ENCODE measurements around the gene RNF157.

Gene RNF157

GRCh38 chr17:76121932-76122430 is 118.3 kb downstream of the RNF157 start:
- DNase-seq: no peak

GRCh38 chr17:76120658-76121008 is 119.7 kb downstream of the RNF157 start:
- DNase-seq: no peak

GRCh38 chr17:76119409-76120371 is 120.6 kb downstream of the RNF157 start:
- DNase-seq: no peak

- DNase-seq: no peak
Observed at GRCh38 chr17:76115138-76115754, 125.0 kb downstream of the RNF157 start.

- no peak for DNase-seq
Observed at GRCh38 chr17:76111956-76112355, 128.3 kb downstream of the RNF157 start.

GRCh38 chr17:76107509-76107908 is 132.8 kb downstream of the RNF157 start:
- DNase-seq: no peak

GRCh38 chr17:76106703-76107102 is 133.6 kb downstream of the RNF157 start:
- DNase-seq: no peak

- no peak for DNase-seq
Observed at GRCh38 chr17:76104896-76105231, 135.4 kb downstream of the RNF157 start.

GRCh38 chr17:76104140-76104895 is 136.0 kb downstream of the RNF157 start:
- no peak for DNase-seq

GRCh38 chr17:76103274-76104139 is 136.8 kb downstream of the RNF157 start, which contains the start of gene EXOC7:
Gene EXOC7 (minus strand): TSS chr17:76103787. CDS start chr17:76103692, 95 bp downstream.
- DNase-seq: peak; percentile 88

- DNase-seq: no peak
Observed at GRCh38 chr17:76102944-76103273, 137.4 kb downstream of the RNF157 start.

GRCh38 chr17:76097716-76098295 is 142.5 kb downstream of the RNF157 start:
- DNase-seq: no peak

- DNase-seq: no peak
Observed at GRCh38 chr17:76095943-76096342, 144.3 kb downstream of the RNF157 start.

- no peak for DNase-seq
Observed at GRCh38 chr17:76094046-76094445, 146.2 kb downstream of the RNF157 start.

GRCh38 chr17:76092526-76093413 is 147.5 kb downstream of the RNF157 start:
- no peak for DNase-seq
